ENCODE results near the gene PXT1.

PXT1 gene

GRCh38 chr6:36387440-36388303, 55.0 kb downstream of the PXT1 start, which contains the start of gene ETV7:
Gene ETV7, minus strand, starts transcription at chr6:36387669. Its CDS starts 128 bp downstream, at chr6:36387541.
- DNase-seq: no peak

GRCh38 chr6:36386495-36387439, 55.9 kb downstream of the PXT1 start:
- no peak for DNase-seq

GRCh38 chr6:36384095-36384494, 58.6 kb downstream of the PXT1 start:
- DNase-seq: no peak

- DNase-seq: no peak
Observed at GRCh38 chr6:36383606-36384005, 59.0 kb downstream of the PXT1 start.

GRCh38 chr6:36382976-36383375, 59.7 kb downstream of the PXT1 start:
- no peak for DNase-seq

GRCh38 chr6:36381502-36382389, 60.9 kb downstream of the PXT1 start:
- no peak for DNase-seq

- no peak for DNase-seq
Observed at GRCh38 chr6:36380166-36380565, 62.5 kb downstream of the PXT1 start.

GRCh38 chr6:36378936-36379335, 63.7 kb downstream of the PXT1 start:
- DNase-seq: no peak

GRCh38 chr6:36378243-36378920, 64.3 kb downstream of the PXT1 start:
- DNase-seq: no peak

- DNase-seq: no peak
Observed at GRCh38 chr6:36377594-36377993, 65.1 kb downstream of the PXT1 start.

GRCh38 chr6:36376742-36377141, 65.9 kb downstream of the PXT1 start:
- DNase-seq: no peak

GRCh38 chr6:36376183-36376582, 66.5 kb downstream of the PXT1 start:
- no peak for DNase-seq

- no peak for DNase-seq
Observed at GRCh38 chr6:36375644-36376155, 67.0 kb downstream of the PXT1 start.

GRCh38 chr6:36374972-36375371, 67.7 kb downstream of the PXT1 start:
- no peak for DNase-seq

GRCh38 chr6:36374194-36374593, 68.5 kb downstream of the PXT1 start:
- no peak for DNase-seq

- no peak for DNase-seq
Observed at GRCh38 chr6:36373368-36374019, 69.2 kb downstream of the PXT1 start.

GRCh38 chr6:36372088-36372487, 70.6 kb downstream of the PXT1 start:
- no peak for DNase-seq

- DNase-seq: no peak
Observed at GRCh38 chr6:36371211-36371610, 71.4 kb downstream of the PXT1 start.

GRCh38 chr6:36370638-36371037, 72.0 kb downstream of the PXT1 start:
- DNase-seq: no peak

- no peak for DNase-seq
Observed at GRCh38 chr6:36368921-36369865, 73.5 kb downstream of the PXT1 start.

Data from DMS 273 treated with DMSO at 0.1 percent for 48 hours (cell line).